ENCODE results near the gene TASP1. TPM values are rescaled to one million over a fixed set of nuclear protein-coding genes. Genes with fewer than 3 reads are reported as not detected.

The TASP1 gene
- total and polyA plus RNA-seq, 2 donors (not counting 3 experiments of a cell fraction or from before 2014, with no cell fraction given): 3.5 to 8.9 TPM

GRCh38 chr20:13639150-13639497 lies 392 bp upstream of the TASP1 start:
- Histone ChIP-seq H3K9me3 (replicated peaks; ENCODE audit: control insufficient read depth, insufficient read depth, low read length) (no peaks in the 10 kb centered on the region), H3K4me2 (ENCODE audit: insufficient read depth, low read length) (peak overlapping the region; percentile 99), H4K20me1 (replicated peaks; ENCODE audit: control insufficient read depth, extremely low read depth, insufficient read depth, low read length) (no peaks in the 10 kb centered on the region), H3K27ac (ENCODE audit: insufficient read depth, low read depth, low read length) (no peak overlapping the region), H3K4me1 (ENCODE audit: control insufficient read depth, extremely low read depth, insufficient read depth, low read length) (peaks cover 9% of the 10 kb centered on the region), H3K9ac (replicated peaks; ENCODE audit: extremely low read depth, insufficient read depth, low read length) (peak overlapping the region; percentile 72), H3K79me2 (ENCODE audit: control insufficient read depth, insufficient read depth, low read length) (peaks cover 15% of the 10 kb centered on the region), H2AFZ (ENCODE audit: low read depth, low read length) (peak overlapping the region; percentile 99), H3K36me3 (ENCODE audit: control insufficient read depth in 2 of 2, extremely low read depth in 1 of 2, insufficient read depth in 2 of 2, low read length in 2 of 2) (no peaks in the 10 kb centered on the region), H3K27me3 (ENCODE audit: control insufficient read depth in 2 of 2, insufficient read depth in 2 of 2, low read length in 2 of 2) (peaks cover 0 to 6% of the 10 kb centered on the region in 2 experiments), H3K4me3 (replicated peaks in 1 of 3; ENCODE audit: insufficient read depth in 1 of 3, low read depth in 1 of 3, low read length in 3 of 3) (peak overlapping the region; percentile 80 to 90 (median 81)), H3K9me1 (replicated peaks; ENCODE audit: control insufficient read depth, extremely low read depth, insufficient read depth, low read length) (no peaks in the 10 kb centered on the region)
- POLR2A ChIA-PET: interaction anchor here (0.6 kb wide), 1 partner anchor 145 kb away, joined by 7 read pairs; no protein-coding TSS in a partner anchor
- no TSS peak for BruUV-seq (replicated peaks)
- dilution Hi-C loops (cut with MboI; ENCODE audit: extremely low pct_ligation_motif_present, low sequenced_read_pairs) (no loop called here), intact Hi-C loops (cut with micrococcal nuclease) (loop anchor here (2.0 kb wide), 1 partner anchor 146 kb away; the partner anchor contains the start of genes ESF1 and NDUFAF5)
- CTCF ChIA-PET: no interaction called here
- DNase-seq (ENCODE audit: low read depth, low spot score) (no peak), FAIRE-seq (no peak)
- TF ChIP-seq MAX (IDR thresholded peaks at IDR 0.05; ENCODE audit: insufficient read depth, insufficient read length) (no peak), EZH2 (IDR thresholded peaks at IDR 0.05; ENCODE audit: borderline replicate concordance, low read depth, low read length, severe bottlenecking) (no peak), POLR2AphosphoS5 (IDR thresholded peaks at IDR 0.05; ENCODE audit: insufficient read depth, low read depth, low read length) (no peak), MYC (IDR thresholded peaks at IDR 0.05; ENCODE audit: low read depth, low read length) (no peak), FOS (IDR thresholded peaks at IDR 0.05; ENCODE audit: borderline replicate concordance, insufficient read depth, low read length) (no peak), JUN (IDR thresholded peaks at IDR 0.05; ENCODE audit: borderline replicate concordance, insufficient read depth, insufficient read length, low read depth) (no peak), POLR2A (IDR thresholded peaks at IDR 0.05; ENCODE audit: low read depth, low read length) (no peak), CTCF (IDR thresholded peaks at IDR 0.05; ENCODE audit: extremely low read depth in 1 of 2, insufficient read depth in 1 of 2, low read depth in 1 of 2, low read length in 2 of 2) (no peak), GATA2 (IDR thresholded peaks at IDR 0.05; ENCODE audit: insufficient read depth, insufficient read length, low read depth, low read length) (no peak)

All from endothelial cell of umbilical vein (primary cell).